ENCODE data around the gene LSM10.

LSM10 gene

DNA sequence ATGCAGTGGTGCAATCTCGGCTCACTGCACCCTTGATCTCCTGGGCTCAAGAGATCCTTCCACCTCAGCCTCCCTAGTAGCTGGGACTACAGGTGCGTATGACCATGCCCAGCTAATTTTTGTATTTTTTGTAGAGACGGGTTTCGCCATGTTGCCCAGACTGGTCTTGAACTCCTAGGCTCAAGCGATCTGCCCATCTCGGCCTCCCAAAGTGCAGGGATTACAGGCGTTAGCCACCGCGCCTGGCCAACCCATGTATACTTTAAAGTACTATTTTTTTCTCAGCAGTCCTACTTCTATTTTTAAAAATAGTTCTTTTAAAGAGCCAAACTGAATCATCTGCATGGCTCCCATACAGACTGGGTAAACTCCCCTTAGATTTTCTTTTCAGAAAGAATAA, 15.5 kb downstream of the LSM10 start:
- DNase-seq, result no peak

DNA sequence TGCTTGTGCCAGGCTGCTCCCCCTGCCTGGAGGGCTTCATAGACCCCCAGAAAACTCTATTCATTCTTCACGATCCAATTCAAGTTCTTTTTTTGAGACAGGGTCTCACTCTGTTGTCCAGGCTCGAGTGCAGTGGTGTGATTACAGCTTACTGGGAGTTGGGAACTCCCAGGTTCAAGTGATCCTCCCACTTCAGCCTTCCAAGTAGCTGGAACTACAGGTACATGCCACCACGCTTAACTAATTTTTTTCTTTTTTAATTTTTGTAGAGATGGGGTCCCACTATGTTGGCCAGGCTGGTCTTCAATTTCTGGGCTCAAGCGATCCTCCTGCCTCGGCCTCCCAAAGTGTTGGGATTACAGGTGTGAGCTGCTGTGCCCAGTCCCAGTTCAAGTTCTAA, 16.3 kb downstream of the LSM10 start:
- no peak for DNase-seq

DNA sequence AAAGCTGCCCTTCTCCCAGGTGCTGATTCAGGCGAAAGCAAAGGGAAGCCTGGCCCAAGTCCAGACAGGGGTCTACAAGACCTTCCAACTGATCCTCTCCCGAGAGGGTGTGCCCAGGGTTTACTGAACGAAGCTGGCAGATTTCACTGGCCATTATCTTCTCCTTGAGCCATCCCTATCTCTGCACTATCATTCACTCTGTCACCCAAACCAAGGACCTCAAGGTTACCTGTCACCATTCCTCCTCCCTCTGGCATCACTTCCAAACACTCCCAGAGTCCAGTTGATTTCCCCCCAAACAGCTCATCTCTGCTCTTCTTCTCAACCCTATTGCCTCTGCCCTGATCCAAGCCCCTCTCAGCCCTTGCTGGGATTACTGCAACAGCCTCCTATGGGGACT, 16.9 kb downstream of the LSM10 start:
- DNase-seq, result no peak

DNA sequence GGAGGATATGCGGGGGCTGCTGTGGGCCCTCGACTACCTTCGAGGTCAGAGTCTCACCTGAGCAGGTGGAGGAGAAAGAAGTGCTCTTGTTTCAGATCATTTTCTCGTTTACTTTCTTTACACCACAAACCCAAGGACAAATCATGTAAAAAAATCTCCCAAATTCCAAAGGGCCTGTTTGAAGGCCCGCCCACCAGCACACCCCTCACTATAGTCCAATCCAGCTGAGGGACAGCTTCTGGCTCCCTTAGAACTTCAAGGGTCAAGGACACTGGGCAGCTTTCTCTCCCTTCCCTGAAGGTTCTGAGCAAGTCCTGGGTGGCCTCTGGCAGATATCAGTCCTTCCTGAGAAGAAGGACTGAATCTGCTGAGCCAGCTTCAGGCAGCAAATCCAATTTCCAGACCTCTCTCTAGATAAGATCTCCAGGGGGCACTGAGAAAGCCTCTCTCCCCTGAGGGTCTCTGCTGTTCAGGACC, 17.5 kb downstream of the LSM10 start:
- DNase-seq, result no peak

DNA sequence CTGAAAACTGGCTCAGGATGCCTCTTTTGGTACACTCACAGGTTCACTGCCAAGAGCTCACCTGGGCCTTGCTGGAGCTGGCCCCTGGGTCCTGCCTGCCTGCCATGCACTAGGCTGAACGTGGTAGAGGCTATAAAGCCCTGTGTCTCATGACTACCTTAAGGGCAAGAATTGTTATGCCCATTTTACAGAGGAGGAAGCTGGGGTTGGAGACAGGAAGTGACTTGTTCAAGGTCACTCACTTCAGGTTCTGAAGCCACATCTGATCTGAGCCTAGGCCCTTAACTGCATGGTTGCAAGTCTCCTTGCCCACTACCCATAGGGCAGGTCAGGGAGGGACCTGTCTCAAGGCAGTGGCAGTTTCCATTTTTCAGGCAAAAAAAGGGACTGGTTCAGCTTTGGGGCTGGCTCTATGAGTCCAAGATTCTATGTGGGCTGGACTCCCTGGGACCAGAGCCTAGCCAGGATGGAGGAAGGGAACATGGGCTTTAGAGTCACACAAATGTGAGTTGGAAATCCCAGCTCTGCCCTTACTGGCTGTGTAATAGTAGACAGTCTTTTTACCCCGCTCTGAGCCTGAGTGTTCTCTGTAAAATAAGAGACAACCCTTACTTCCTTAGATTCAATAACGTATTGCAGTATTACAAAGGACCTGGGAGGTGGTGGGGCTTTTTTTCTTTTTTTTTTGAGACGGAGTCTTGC, 19.8 kb downstream of the LSM10 start:
- no peak for DNase-seq

DNA sequence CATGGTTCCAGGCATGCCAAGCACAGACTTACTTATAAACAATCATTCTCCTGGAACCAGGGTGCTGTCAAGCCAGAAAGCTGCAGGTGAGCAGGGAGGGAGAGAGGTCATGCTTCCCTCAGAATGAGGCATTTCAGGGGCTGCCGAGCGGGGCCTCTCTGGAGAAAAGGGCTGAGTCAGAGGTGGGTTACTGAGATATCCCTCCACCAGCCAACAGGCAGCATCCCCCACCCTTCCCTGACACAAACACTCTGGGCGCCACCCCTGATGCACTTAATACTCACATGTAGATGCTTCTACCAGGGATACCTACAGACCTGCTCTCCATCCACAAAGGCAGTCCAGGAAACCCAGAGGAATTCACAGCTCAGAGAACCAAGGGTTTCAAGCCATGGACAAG, 25.1 kb downstream of the LSM10 start:
- no peak for DNase-seq

DNA sequence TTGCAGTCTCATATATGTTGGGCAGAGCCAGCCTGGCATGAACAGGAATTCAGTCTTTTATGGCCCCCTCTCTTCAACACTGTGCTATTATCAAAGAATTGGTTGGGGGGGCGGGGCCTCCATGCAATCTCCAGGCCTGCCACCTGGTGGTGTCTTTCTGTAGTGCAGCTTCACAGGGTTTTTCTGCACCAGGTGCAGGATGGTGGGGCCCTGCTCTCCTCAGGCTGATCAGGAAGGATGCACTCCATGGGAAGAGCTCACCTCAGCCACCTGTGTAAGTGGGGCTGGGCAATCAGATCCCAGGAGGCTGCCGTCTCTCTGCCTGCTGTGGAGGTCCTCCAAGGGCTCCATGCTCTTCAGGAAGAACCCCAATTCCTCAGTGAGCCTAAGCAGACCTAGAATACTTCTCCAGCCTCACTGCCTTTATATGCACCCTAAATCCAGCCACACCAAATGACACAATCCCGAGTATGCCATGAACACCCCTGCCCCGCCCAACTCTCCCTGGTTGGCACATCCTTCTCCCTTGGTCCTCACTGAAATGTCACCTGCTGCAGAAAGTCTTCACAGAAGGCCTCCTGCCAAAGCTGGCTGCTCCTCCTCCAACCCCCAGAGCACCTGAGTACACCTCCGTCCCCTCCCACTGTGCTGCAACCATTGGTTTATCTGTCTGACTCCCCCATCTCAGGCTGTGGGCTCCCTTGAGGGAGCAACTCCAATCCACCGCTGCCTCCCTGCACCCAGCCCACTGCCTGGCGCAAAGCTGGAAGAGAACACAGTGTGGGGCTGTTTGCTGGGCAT, 28.4 kb downstream of the LSM10 start:
- DNase-seq, result peak; percentile 65

DNA sequence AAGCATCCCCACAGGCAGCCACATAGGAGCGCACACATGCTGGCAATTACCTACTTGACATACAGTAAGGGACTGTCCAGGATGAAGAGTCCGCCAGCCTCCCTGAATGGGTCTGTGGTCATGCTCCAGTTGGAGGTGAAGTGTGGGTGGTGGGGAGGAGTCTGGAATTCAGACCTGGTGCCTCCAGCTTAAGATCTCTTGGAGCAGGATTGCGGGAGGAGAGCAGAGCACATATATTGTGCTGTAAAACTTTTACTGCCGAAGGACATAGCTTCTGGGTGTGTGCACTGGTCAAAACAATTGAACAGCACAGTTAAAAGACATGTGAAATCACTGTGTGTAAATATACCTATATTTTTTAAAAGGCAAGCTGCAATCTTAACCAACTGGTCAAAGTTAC, 29.9 kb downstream of the LSM10 start:
- no peak for DNase-seq

DNA sequence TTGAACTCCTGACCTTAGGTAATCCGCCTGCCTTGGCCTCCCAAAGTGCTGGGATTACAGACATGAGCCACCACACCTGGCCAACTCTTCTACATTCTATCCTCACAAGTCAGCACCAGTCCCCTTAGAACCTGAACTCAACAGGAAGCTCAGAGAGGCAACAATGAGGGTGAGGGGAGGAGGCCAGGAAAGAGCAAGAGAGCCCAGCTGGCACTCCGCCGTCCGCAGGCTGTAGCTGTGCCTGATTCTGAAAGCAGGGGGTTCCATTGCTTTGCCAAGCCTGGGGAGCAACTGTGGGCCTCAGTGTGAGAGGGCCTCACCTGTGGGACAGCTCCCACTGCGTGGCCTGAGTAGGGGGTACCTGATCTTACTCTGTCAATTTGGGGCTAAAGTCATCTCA, 30.6 kb downstream of the LSM10 start:
- DNase-seq, result no peak

DNA sequence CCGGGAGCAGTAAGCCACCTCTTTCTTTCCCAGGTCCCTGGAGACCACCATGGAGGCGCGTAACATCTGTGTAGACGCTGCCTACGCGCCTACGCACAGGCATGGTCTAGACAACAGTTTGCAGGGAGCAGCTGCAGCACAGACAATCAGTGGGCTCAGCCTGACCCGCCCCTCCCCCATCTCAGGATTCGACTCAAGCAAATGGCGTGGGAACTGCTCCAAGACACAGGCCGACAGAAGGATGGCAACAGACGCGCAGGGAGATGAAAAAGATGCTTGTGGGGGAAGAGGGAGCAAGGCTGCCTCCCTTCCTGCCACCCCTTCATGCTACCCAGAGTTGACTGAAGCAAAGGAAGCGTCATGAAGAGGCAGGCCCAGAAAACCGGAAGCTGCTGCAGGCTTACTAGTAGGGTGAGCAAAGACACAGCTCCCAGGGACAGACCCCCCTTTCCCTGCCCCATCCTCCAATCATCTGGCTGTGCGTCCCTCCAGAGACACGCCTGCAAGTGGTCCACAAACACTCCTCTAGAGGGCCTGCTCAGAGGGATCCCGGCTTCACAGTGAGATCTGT, 31.5 kb downstream of the LSM10 start:
- DNase-seq, result no peak

DNA sequence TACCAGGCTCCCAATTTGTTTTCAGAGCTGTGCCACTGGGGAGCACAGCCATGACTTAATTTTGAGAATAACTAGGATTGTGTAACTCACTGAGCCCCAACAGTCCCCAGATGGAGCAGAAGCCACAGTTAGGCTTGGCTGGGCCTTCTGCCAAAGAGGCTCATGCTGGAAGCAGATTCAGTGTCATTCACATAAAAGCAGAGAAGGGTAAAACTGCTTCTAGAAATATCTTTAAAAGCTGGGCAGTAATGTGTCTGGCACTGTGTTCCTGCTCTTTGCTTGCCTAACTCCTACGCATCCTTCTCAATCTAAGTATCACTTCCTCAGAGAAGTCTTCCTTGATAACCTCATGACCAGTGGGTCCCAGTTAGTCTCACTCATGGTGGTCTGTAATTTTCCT, 32.3 kb downstream of the LSM10 start:
- no peak for DNase-seq

DNA sequence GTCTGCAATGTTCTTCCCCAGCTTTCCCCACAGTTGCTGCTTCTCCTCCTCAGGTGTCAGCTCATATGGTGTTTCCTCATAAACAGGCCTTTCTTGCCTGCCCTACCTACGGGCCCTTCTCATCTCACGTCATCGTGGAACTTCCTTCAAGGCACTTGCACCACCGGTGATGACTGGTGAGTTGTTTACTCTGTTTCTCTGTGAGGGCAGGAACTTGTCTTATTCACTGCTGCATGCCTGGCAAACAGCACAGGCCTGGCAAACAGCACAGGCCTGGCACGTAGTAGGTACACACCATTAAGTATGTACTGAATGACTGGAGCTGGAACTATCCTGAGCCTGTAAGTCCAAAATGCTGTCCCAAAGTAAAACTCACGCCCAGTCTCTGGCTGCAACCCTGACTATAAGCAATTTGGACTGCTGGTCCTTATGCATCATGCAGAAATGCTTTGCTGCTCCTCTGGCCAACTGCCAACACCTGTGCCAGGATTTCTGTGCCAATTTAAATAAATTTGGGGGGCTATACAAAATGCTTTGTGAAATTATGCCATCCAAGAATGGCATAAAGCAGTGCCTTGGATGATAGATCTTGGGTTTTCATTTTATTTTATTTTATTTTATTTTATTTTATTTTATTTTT, 37.7 kb downstream of the LSM10 start:
- no peak for DNase-seq

DNA sequence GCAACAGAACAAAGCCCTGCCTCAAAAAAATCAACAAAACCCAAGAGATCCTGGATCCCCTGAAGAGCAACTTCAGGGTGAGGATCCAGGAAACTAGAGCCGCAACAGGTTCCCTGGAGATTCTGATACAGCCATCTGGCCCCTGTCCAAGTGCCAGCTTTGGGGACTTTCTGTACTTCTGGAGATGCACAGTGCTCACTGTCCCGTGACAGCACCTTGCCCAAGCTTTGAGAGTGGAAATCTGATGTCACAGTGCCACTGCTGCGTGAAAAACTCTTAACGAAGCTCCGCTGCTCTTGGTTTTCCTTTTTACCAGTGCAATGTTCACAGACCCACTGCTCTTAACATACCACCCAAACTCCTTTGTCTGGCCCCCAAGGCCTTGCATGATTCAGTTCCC, 38.3 kb downstream of the LSM10 start:
- no peak for DNase-seq

DNA sequence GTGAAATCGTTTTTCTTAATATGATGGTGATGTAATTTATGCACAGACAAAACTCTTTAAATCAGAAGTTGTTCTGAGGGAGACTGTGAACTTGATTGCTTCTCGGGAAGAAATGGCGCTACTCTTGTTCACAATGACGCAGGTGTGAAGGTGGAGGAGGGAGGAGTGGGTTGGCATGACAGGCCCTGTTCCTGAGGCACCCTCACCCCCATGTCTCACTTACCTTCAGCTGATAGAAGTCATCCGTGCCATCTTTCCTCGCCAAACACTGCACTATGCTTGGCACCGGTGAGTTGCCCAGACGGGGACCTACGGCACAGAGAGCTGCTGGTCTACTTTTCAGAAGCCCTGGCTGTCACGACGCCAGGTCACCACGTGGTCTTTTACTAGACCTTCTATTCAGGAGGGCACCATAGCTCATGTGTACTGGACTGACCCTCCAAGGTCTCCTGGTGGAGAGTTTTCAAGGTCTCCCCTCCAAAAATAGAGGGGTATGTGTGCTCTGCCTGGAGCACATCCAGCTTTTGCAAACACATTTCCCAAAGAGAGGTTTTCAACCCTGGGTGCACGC, 39.1 kb downstream of the LSM10 start:
- DNase-seq, result no peak

DNA sequence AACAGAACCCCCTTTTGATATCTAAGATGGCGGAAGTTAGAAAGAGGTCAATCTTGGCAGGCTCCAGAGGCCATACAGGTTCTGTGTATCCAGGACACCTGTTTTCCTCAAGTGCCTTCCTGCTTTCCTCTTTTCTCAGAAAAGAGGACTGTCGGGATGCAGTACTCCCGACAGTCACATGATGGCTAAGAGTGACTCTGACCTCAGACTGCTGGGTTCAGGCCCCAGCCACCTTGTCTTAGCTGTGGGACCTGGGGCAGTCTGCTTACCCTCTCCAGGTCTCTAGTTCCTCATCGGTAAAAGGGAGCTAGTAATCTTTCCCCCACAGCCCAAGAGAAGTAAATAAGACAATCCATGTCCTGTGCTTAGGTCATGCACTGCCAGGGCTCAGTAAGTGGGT, 41.9 kb downstream of the LSM10 start:
- no peak for DNase-seq

DNA sequence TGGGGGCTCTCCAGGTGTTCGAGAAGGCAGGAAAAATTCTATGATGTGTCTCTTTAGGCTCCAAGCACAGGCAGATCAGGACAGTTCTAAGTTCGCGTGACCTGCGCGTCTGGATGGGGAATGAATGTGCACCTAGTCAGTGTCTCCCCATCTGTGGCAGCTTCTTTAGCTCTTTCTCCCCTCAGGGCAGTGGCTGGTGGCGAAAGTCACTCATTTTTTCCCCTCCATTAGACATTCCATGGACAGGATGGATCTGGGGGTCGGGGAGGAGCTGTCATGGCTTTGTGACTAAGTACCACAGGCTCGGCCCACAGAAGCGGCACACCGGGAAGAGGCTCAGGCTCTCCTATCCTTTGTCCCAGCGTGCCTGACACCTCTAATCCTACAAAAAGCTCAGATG, 43.2 kb downstream of the LSM10 start:
- DNase-seq, result no peak

DNA sequence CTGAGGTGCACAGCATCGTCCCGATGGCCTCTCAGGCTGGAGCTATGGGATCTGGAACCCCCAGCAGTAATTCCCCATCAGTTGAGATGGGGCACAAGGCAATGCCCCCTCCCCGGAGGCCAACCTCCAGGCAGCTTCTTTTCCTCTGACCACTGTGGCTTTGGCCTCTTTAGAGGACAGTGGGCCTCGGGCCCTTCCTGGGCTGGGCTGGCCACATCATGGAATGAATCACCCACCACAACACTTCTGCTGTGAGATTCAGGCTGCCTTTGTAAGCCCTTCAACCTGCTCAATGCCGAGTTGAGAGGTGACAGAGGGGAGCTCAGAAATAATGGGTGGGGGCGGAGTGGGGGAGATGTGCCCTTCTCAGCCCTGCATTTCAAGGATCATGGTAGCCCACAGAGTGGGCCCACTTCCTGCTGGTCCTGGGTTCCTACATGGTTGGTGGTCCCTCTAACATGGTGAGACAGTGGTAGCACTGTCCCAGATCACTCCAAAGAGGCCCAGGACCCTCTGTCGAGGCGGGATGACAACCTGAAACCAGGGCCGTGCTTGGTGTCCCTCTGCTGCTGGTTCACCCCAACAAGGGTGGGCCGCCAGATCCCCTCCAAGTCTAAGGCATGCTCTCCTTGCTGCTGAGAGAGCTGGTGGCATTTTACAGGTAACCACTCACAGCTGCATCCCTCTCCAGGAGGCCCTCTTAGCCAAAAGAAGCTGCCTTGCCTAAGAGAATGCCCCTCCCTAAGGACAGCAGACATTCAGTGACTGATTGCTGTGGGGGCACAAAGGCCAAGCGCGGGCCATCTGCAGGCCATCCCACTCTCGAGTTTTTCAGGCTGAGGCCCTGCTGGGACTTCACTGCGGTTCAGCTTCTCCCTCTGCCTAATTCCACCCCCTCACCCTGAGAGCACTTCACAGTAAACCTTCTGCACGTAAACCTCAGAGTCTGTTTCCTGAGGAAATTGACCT, 44.5 kb downstream of the LSM10 start:
- DNase-seq, result peak; percentile 22

DNA sequence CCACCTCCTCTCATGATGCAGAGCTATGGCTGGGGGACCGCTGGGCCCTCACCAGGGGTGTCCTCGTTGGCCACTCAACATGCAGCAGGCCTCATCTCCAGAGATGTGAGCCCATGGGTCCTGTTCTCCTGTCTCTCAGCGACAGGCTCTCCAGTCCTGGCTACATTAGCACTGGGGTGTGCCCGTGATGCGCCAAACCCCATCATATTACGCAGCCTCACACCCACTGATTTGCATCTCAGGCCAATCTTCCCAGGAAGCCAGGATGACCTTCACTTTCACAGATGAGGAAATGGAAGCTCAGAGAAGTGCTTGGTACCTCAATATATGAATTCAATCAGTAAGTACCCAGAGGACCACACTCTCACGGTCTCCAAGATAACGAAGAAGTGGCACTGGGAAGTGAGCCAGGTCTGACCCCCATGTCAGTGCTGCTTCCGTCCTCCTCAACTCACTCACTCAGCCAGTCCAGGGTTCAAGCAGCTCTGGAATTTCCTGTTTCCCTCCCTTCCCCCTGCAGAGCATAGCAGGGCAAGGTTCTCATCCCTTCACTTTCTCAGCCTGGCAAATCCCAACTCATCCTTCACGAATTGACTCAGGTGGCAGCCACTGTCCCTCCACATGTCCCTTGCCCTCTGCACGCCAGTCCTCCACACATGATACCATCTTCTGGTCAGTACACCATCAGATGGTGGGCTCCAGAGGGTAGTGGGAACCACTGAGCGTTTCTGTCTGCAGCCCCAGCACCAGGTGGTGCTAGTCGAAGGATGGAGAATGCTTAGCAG, 45.4 kb downstream of the LSM10 start:
- no peak for DNase-seq

DNA sequence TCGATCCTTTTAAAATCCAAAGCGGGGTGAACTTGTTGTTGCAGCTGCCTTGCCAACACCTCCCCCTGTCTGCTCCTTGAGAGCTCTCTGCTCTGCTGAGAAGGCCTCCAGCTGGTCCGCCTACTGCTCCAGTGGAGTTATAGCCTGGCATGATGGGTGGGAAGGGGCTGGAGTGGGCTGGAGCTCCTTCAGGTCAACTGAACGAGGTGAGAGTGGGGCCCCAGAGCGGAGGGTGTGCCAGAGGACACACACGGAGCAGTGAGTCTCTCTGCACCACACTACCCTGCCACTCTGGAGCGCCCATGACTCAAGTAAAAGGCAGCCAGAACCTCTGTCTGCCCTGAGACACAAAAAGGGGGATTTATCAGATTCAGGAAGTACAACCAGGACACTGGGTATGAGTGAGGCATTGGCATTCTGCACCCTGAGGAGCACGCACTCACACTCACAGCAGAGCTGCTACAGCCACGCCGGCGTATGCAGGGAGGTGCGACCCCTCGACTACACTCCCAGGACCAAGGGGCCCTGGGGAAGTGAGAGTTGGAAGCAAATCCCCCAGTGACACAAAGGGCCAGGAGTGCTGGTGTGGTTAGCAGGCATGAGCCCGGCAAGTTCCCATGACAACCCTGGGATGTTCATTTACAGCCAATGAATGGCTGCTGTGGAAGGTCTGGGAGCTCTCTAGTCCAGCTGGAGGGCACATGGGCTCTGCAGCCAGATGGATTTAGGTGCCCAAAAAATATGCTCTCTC, 46.3 kb downstream of the LSM10 start:
- peak; percentile 81 for DNase-seq

DNA sequence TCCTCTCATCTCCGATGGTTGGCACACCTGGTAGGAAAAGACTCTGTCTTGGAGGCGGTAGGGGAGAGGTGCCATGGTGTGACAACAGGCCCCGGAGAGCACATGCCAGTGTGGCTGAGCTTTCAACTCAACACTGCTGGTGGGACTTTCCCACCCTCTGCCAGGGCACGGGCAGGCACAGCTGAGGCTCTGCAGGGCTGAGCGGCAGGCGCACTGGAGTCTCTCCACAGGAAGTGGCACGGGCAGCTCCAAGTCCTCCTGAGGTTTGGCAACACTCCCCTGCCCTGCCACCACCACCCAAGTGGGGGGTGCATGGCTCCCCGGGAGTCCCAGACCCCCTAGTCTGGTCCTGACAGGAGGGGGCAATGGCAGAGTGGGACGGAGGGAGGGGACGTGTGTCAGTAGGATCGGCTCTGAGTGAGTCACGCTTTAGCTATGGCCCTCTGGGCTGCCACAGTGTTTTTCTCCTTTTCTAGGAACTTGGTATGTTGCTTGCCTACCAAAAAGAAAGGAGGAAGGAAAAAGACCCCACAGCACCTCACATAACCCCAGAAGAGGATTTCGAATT, 47.0 kb downstream of the LSM10 start:
- peak; percentile 77 for DNase-seq
